Measurements from ENCODE around the gene PPP1R13B.
A peak's percentile ranks its signal among the peaks of the same experiment; 100 is the strongest.

- TF ChIP-seq POLR2AphosphoS5 (IDR thresholded peaks at IDR 0.05) (peak in 1 of 4 donors; percentile 19), POLR2A (IDR thresholded peaks at IDR 0.05) (no peak), EP300 (IDR thresholded peaks at IDR 0.05) (no peak)
- TF ChIP-seq, protein P1, sequence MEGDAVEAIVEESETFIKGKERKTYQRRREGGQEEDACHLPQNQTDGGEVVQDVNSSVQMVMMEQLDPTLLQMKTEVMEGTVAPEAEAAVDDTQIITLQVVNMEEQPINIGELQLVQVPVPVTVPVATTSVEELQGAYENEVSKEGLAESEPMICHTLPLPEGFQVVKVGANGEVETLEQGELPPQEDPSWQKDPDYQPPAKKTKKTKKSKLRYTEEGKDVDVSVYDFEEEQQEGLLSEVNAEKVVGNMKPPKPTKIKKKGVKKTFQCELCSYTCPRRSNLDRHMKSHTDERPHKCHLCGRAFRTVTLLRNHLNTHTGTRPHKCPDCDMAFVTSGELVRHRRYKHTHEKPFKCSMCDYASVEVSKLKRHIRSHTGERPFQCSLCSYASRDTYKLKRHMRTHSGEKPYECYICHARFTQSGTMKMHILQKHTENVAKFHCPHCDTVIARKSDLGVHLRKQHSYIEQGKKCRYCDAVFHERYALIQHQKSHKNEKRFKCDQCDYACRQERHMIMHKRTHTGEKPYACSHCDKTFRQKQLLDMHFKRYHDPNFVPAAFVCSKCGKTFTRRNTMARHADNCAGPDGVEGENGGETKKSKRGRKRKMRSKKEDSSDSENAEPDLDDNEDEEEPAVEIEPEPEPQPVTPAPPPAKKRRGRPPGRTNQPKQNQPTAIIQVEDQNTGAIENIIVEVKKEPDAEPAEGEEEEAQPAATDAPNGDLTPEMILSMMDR (IDR thresholded peaks at IDR 0.05): no peak
These were observed 137.6 kb downstream of the PPP1R13B start for GRCh38 chr14:103709814-103710213.
